Endothelial cell of umbilical vein (primary cell): ENCODE results near the gene RPL37A. TPM values are rescaled to one million over a fixed set of nuclear protein-coding genes. Genes with fewer than 3 reads are reported as not detected.
A peak's percentile ranks its signal among the peaks of the same experiment; 100 is the strongest.

Source experiments
- BruUV-seq: library from RNA; stranded (reverse); fragments of 400-500 nt; replicated peaks from 2 replicates; lab custom pipeline; 2021; lab: Mats Ljungman, UMichigan
- CTCF ChIA-PET: fragments of 300-600, 350-600 bp; sonication (Branson Sonifier 250); formaldehyde crosslinking; loops from one replicate; lab custom pipeline; 2021; ENCODE audit warnings: antibody characterized with exemption, inconsistent platforms; lab: Charles Lee
- POLR2A ChIA-PET: fragments of 300-600, 350-600 bp; sonication (Branson Sonifier 250); formaldehyde crosslinking; loops from one replicate; lab custom pipeline; 2021; ENCODE audit warnings: antibody characterized with exemption, inconsistent platforms; lab: Charles Lee
- DNase-seq: peaks from one replicate; pipeline ENCODE4 v3.0.0-alpha.2; 2011; ENCODE audit warnings: low read depth, low spot score
- FAIRE-seq: peaks from 2 replicates; lab custom pipeline; 2011; peaks lifted over from hg19 to GRCh38; lab: Jason Lieb, UNC
- H2AFZ ChIP-seq: 2 replicates; pipeline ENCODE4 v1.6.0; 2012; ENCODE audit warnings: low read depth, low read length, control low read depth, inconsistent platforms
- H3K27ac ChIP-seq: 2 replicates; pipeline ENCODE4 v1.5.1; 2011; ENCODE audit warnings: low read depth, mild to moderate bottlenecking, control low read depth, low read length, moderate library complexity; ENCODE audit not compliant: insufficient read depth
- H3K27me3 ChIP-seq, 2 experiments: 2 replicates each; pipeline versions ENCODE4 v1.6.0 to v1.6.1; 2011; ENCODE audit warnings: low read length in 2 of 2, mixed read lengths in 1 of 2; ENCODE audit not compliant: control insufficient read depth in 2 of 2, insufficient read depth in 2 of 2
- H3K36me3 ChIP-seq, 2 experiments: 2 replicates in 1 of 2; 3 replicates in 1 of 2; pipeline ENCODE4 v1.5.1; 2011; ENCODE audit warnings: low read length in 2 of 2, mild to moderate bottlenecking in 1 of 2, moderate library complexity in 1 of 2; ENCODE audit not compliant: control insufficient read depth in 2 of 2, insufficient read depth in 2 of 2; ENCODE audit errors: extremely low read depth in 1 of 2
- H3K4me1 ChIP-seq: 3 replicates; pipeline ENCODE4 v1.5.1; 2011; ENCODE audit warnings: mild to moderate bottlenecking, low read length; ENCODE audit not compliant: control insufficient read depth, insufficient read depth; ENCODE audit errors: extremely low read depth
- H3K4me2 ChIP-seq: 2 replicates; pipeline ENCODE4 v1.6.1; 2011; ENCODE audit warnings: low read length, control low read depth, mixed read lengths; ENCODE audit not compliant: insufficient read depth
- H3K4me3 ChIP-seq, 3 experiments: fragments of 200-600 bp in 1 of 3; sonication (generic), shearing (Covaris generic) in 1 of 3; replicated peaks in 1 of 3; 2 replicates each; pipeline ENCODE4 v1.5.1; 2011 to 2016; ENCODE audit warnings: control low read depth in 3 of 3, low read length in 3 of 3, mild to moderate bottlenecking in 2 of 3, inconsistent platforms in 1 of 3, low read depth in 1 of 3, moderate library complexity in 1 of 3; ENCODE audit not compliant: insufficient read depth in 1 of 3
- H3K79me2 ChIP-seq: 2 replicates; pipeline ENCODE4 v1.6.0; 2012; ENCODE audit warnings: low read length, inconsistent platforms; ENCODE audit not compliant: control insufficient read depth, insufficient read depth
- H3K9ac ChIP-seq: replicated peaks from 2 replicates; pipeline ENCODE3; 2011; ENCODE audit warnings: low read length, control low read depth; ENCODE audit not compliant: insufficient read depth; ENCODE audit errors: extremely low read depth
- H3K9me1 ChIP-seq: replicated peaks from 3 replicates; pipeline ENCODE4 v1.6.0; 2011; ENCODE audit warnings: mild to moderate bottlenecking, low read length; ENCODE audit not compliant: control insufficient read depth, insufficient read depth; ENCODE audit errors: extremely low read depth
- H3K9me3 ChIP-seq: replicated peaks from 2 replicates; pipeline ENCODE4 v1.5.1; 2012; ENCODE audit warnings: low read length, inconsistent platforms; ENCODE audit not compliant: control insufficient read depth, insufficient read depth
- H4K20me1 ChIP-seq: replicated peaks from 2 replicates; pipeline ENCODE3; 2011; ENCODE audit warnings: mild to moderate bottlenecking, low read length; ENCODE audit not compliant: control insufficient read depth, insufficient read depth; ENCODE audit errors: extremely low read depth
- EZH2 ChIP-seq: IDR thresholded peaks from 2 replicates; pipeline ENCODE4 v1.6.1; 2012; ENCODE audit warnings: borderline replicate concordance, low read depth, mild to moderate bottlenecking, moderate library complexity, low read length, inconsistent platforms; ENCODE audit not compliant: severe bottlenecking
- FOS ChIP-seq: IDR thresholded peaks from 2 replicates; pipeline ENCODE4 v1.6.1; 2011; ENCODE audit warnings: mild to moderate bottlenecking, low read length, moderate library complexity, borderline replicate concordance; ENCODE audit not compliant: insufficient read depth
- GATA2 ChIP-seq: IDR thresholded peaks from 2 replicates; pipeline ENCODE4 v1.7.0; 2011; ENCODE audit warnings: low read depth, mild to moderate bottlenecking, moderate library complexity, mixed read lengths, low read length; ENCODE audit not compliant: insufficient read length, insufficient read depth
- JUN ChIP-seq: IDR thresholded peaks from 2 replicates; pipeline ENCODE4 v1.6.1; 2011; ENCODE audit warnings: borderline replicate concordance, low read depth; ENCODE audit not compliant: insufficient read length, insufficient read depth
- MYC ChIP-seq: IDR thresholded peaks from one replicate; pipeline ENCODE4 v1.6.1; 2011; ENCODE audit warnings: mild to moderate bottlenecking, low read depth, low read length
- POLR2A ChIP-seq: IDR thresholded peaks from 2 replicates; pipeline ENCODE4 v1.6.1; 2012; ENCODE audit warnings: low read depth, mild to moderate bottlenecking, control low read depth, low read length
- POLR2AphosphoS5 ChIP-seq: IDR thresholded peaks from 2 replicates; pipeline ENCODE4 v1.6.1; 2012; ENCODE audit warnings: low read depth, mild to moderate bottlenecking, control low read depth, low read length, moderate library complexity; ENCODE audit not compliant: insufficient read depth
- dilution Hi-C: fragments of 300-500 bp; cut with MboI; formaldehyde crosslinking; loops from one replicate; pipeline ENCODE4 v1.15.0; 2019; ENCODE audit warnings: low sequenced_read_pairs; ENCODE audit not compliant: extremely low pct_ligation_motif_present
- intact Hi-C: fragments of 100-400 bp; cut with micrococcal nuclease; formaldehyde crosslinking; loops from one replicate; pipeline ENCODE4 v1.10.0; 2022
- polyA plus RNA-seq, 4 experiments: library from polyadenylated mRNA; depleted of rRNA in 3 of 4; stranded (reverse) in 3 of 4; unstranded in 1 of 4; fragments of >200 nt; gene quantifications; 2 replicates each; pipeline versions ENCODE4 v1.2.1 to v1.2.3, GENCODE V29; 2011 to 2012; ENCODE audit warnings: missing spikeins in 1 of 4
- total RNA-seq: library from RNA; stranded (reverse); gene quantifications from 2 replicates; pipeline ENCODE4 v1.2.3, GENCODE V29; 2021
- TF ChIP-seq, protein P1 (sequence below): IDR thresholded peaks from 2 replicates; pipeline ENCODE4 v1.6.1; 2011; ENCODE audit not compliant: insufficient read depth, insufficient read length
- TF ChIP-seq, protein P2 (sequence below), 2 donors: IDR thresholded peaks; 1 replicate in 1 of 2; 2 replicates in 1 of 2; pipeline ENCODE4 v1.5.1; 2011; ENCODE audit warnings: low read length in 2 of 2, mild to moderate bottlenecking in 2 of 2, moderate library complexity in 2 of 2, control low read depth in 1 of 2, inconsistent platforms in 1 of 2, low read depth in 1 of 2; ENCODE audit not compliant: insufficient read depth in 1 of 2; ENCODE audit errors: extremely low read depth in 1 of 2

Gene RPL37A
- total and polyA plus RNA-seq, 2 donors (not counting 3 experiments of a cell fraction or from before 2014, with no cell fraction given) = 1,889 to 2,628 TPM

DNA sequence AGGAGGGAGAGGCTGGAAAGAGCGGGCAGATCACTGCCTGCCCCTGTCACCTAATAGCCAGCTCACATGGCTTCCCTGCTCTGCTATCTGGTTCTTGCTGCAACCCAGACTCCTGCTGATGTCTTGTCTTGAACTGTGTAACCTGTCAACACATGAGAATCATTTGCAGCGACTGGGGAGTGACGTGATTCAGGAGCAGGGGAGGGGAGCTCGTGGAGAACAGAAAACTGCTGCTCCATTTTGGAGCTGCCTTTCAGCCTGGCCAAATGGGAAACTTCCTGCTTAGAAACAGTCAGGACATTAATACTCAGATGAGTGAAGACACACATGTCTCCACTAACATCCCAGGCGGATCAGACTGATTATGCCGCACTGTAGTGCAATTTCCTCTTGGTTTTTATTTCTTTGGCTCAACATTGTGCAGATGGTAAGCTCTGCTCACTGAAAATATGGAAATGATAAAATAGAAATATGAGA is 38.1 kb downstream of the RPL37A start:
- H3K79me2 ChIP-seq = no peaks in the 10 kb centered on the region
- no peaks in the 10 kb centered on the region for H3K27me3 ChIP-seq
- POLR2A ChIA-PET = interaction anchor here (1.2 kb wide), 1 partner anchor 38 kb away, joined by 3 read pairs; the partner anchor contains the start of gene RPL37A
- peaks cover 38% of the 10 kb centered on the region for H3K4me1 ChIP-seq
- FAIRE-seq (no peak), DNase-seq (no peak)
- dilution Hi-C loops (no loop called here), intact Hi-C loops (no loop called here)
- CTCF ChIA-PET = interaction anchor here (1.1 to 4.3 kb wide), 4 partner anchors 17 to 129 kb away, joined by 3 to 27 read pairs (median 8); no protein-coding TSS in a partner anchor
- BruUV-seq = no TSS peak
- H4K20me1 ChIP-seq = no peaks in the 10 kb centered on the region
- peak overlapping the region; percentile 50 for H2AFZ ChIP-seq
- TF ChIP-seq FOS (no peak), POLR2AphosphoS5 (no peak), POLR2A (no peak), JUN (no peak), EZH2 (no peak), MYC (no peak), GATA2 (no peak)
- TF ChIP-seq, protein P1, sequence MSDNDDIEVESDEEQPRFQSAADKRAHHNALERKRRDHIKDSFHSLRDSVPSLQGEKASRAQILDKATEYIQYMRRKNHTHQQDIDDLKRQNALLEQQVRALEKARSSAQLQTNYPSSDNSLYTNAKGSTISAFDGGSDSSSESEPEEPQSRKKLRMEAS = no peak
- TF ChIP-seq, protein P2, sequence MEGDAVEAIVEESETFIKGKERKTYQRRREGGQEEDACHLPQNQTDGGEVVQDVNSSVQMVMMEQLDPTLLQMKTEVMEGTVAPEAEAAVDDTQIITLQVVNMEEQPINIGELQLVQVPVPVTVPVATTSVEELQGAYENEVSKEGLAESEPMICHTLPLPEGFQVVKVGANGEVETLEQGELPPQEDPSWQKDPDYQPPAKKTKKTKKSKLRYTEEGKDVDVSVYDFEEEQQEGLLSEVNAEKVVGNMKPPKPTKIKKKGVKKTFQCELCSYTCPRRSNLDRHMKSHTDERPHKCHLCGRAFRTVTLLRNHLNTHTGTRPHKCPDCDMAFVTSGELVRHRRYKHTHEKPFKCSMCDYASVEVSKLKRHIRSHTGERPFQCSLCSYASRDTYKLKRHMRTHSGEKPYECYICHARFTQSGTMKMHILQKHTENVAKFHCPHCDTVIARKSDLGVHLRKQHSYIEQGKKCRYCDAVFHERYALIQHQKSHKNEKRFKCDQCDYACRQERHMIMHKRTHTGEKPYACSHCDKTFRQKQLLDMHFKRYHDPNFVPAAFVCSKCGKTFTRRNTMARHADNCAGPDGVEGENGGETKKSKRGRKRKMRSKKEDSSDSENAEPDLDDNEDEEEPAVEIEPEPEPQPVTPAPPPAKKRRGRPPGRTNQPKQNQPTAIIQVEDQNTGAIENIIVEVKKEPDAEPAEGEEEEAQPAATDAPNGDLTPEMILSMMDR (IDR thresholded peaks at IDR 0.05; ENCODE audit: extremely low read depth in 1 of 2, insufficient read depth in 1 of 2, low read depth in 1 of 2, low read length in 2 of 2) = no peak
- H3K36me3 ChIP-seq = no peaks in the 10 kb centered on the region
- H3K27ac ChIP-seq = no peak overlapping the region
- no peak overlapping the region for H3K4me3 ChIP-seq
- no peak overlapping the region for H3K9ac ChIP-seq
- no peak overlapping the region for H3K4me2 ChIP-seq
- no peaks in the 10 kb centered on the region for H3K9me3 ChIP-seq
- no peaks in the 10 kb centered on the region for H3K9me1 ChIP-seq
